HEK293 (cell line): ENCODE measurements around the gene RNU2-63P.

ENCODE experiments used
- CTCF ChIA-PET: fragments of 350-600 bp; formaldehyde crosslinking; extraction: SDS; loops from one replicate; lab custom pipeline; 2021; ENCODE audit warnings: antibody characterized with exemption; lab: Yijun Ruan, JAX
- POLR2A ChIA-PET: fragments of 300-600 bp; formaldehyde crosslinking; extraction: SDS; loops from one replicate; lab custom pipeline; 2020; ENCODE audit warnings: antibody characterized with exemption, inconsistent platforms; lab: Yijun Ruan, JAX
- H3K27ac ChIP-seq: fragments of 200-500 bp; sonication (Bioruptor generic); 2 replicates; pipeline ENCODE4 v1.5.1; 2014; ENCODE audit warnings: low read depth, low read length, control low read depth, inconsistent platforms; ENCODE audit errors: extremely low read depth
- H3K36me3 ChIP-seq, 2 experiments: fragments of 200-500 bp in 1 of 2; sonication (Bioruptor generic) in 1 of 2; 1 replicate in 1 of 2; 2 replicates in 1 of 2; pipeline ENCODE4 v1.5.1; 2014 to 2017; ENCODE audit warnings: inconsistent platforms in 2 of 2, low read length in 2 of 2; ENCODE audit not compliant: control insufficient read depth in 2 of 2, insufficient read depth in 1 of 2
- H3K4me1 ChIP-seq: fragments of 200-500 bp; sonication (Bioruptor generic); 2 replicates; pipeline ENCODE4 v1.5.1; 2014; ENCODE audit warnings: mild to moderate bottlenecking, low read length, inconsistent platforms; ENCODE audit not compliant: control insufficient read depth, insufficient read depth
- H3K4me3 ChIP-seq: 2 replicates; pipeline ENCODE4 v1.5.1; 2011; ENCODE audit warnings: low read depth, mild to moderate bottlenecking, control low read depth, low read length, moderate library complexity
- H3K9me3 ChIP-seq: fragments of 200-500 bp; sonication (Bioruptor generic); 2 replicates; pipeline ENCODE4 v1.5.1; 2014; ENCODE audit warnings: low read depth, low read length, inconsistent platforms; ENCODE audit not compliant: control insufficient read depth, insufficient read depth
- AEBP2 ChIP-seq: fragments of 450-650 bp; formaldehyde crosslinking; IDR thresholded peaks from 2 replicates; pipeline ENCODE4 v1.5.1; 2016; ENCODE audit warnings: missing biosample characterization, missing genetic modification characterization, borderline replicate concordance
- EGR2 ChIP-seq: fragments of 450-650 bp; formaldehyde crosslinking; IDR thresholded peaks from 2 replicates; pipeline ENCODE4 v1.5.1; 2016; ENCODE audit warnings: low read depth, missing biosample characterization, missing genetic modification characterization
- KLF16 ChIP-seq: fragments of 450-650 bp; formaldehyde crosslinking; IDR thresholded peaks from 2 replicates; pipeline ENCODE4 v1.5.1; 2017; ENCODE audit warnings: missing biosample characterization, missing genetic modification characterization
- PRDM1 ChIP-seq: fragments of 450-650 bp; formaldehyde crosslinking; IDR thresholded peaks from 2 replicates; pipeline ENCODE4; 2016; ENCODE audit warnings: missing biosample characterization, missing genetic modification characterization
- SCRT2 ChIP-seq: fragments of 450-650 bp; formaldehyde crosslinking; IDR thresholded peaks from 2 replicates; pipeline ENCODE4 v1.5.1; 2016; ENCODE audit warnings: missing biosample characterization, missing genetic modification characterization
- SETDB1 ChIP-seq: IDR thresholded peaks from one replicate; pipeline ENCODE4 v1.6.1; 2017; ENCODE audit warnings: mild to moderate bottlenecking, low read length, moderate library complexity, mixed read lengths; ENCODE audit not compliant: insufficient read length
- ZNF16 ChIP-seq: fragments of 450-650 bp; formaldehyde crosslinking; IDR thresholded peaks from 2 replicates; pipeline ENCODE4 v1.5.1; 2016; ENCODE audit warnings: low read depth, missing biosample characterization, missing genetic modification characterization
- ZNF214 ChIP-seq: fragments of 450-650 bp; formaldehyde crosslinking; IDR thresholded peaks from 2 replicates; pipeline ENCODE4 v1.5.1; 2017; ENCODE audit warnings: missing biosample characterization, mild to moderate bottlenecking, missing genetic modification characterization, borderline replicate concordance
- ZNF24 ChIP-seq: fragments of 450-650 bp; formaldehyde crosslinking; IDR thresholded peaks from 2 replicates; pipeline ENCODE4 v1.5.1; 2016; ENCODE audit warnings: missing biosample characterization, missing genetic modification characterization
- ZNF274 ChIP-seq, 2 experiments: fragments of 200-500 bp in 1 of 2; fragments of 450-650 bp in 1 of 2; sonication (Bioruptor generic) in 1 of 2; formaldehyde crosslinking in 1 of 2; IDR thresholded peaks; 2 replicates each; pipeline versions ENCODE4 v1.5.1 to v1.6.1; 2014 to 2016; ENCODE audit warnings: borderline replicate concordance in 1 of 2, inconsistent platforms in 1 of 2, low read length in 1 of 2, missing biosample characterization in 1 of 2, missing genetic modification characterization in 1 of 2
- ZNF426 ChIP-seq: fragments of 450-650 bp; formaldehyde crosslinking; IDR thresholded peaks from 2 replicates; pipeline ENCODE4 v1.5.1; 2017; ENCODE audit warnings: missing biosample characterization, missing genetic modification characterization, mild to moderate bottlenecking, inconsistent platforms, moderate library complexity
- ZNF561 ChIP-seq: fragments of 450-650 bp; IDR thresholded peaks from 2 replicates; pipeline ENCODE4 v1.5.1; 2018; ENCODE audit warnings: missing biosample characterization, missing genetic modification characterization, borderline replicate concordance
- ZNF585B ChIP-seq: fragments of 450-650 bp; formaldehyde crosslinking; IDR thresholded peaks from 2 replicates; pipeline ENCODE4 v1.5.1; 2016; ENCODE audit warnings: missing biosample characterization, missing genetic modification characterization
- ZNF600 ChIP-seq: fragments of 450-650 bp; formaldehyde crosslinking; IDR thresholded peaks from 2 replicates; pipeline ENCODE4 v1.5.1; 2016; ENCODE audit warnings: missing biosample characterization, missing genetic modification characterization
- ZNF626 ChIP-seq: fragments of 450-650 bp; sonication (Bioruptor Pico); formaldehyde crosslinking; IDR thresholded peaks from 2 replicates; pipeline ENCODE4 v1.5.1; 2018; ENCODE audit warnings: missing biosample characterization, missing genetic modification characterization, inconsistent platforms
- ZNF639 ChIP-seq: fragments of 450-650 bp; formaldehyde crosslinking; IDR thresholded peaks from 2 replicates; pipeline ENCODE4 v1.5.1; 2016; ENCODE audit warnings: missing biosample characterization, missing genetic modification characterization
- ZNF692 ChIP-seq: fragments of 450-650 bp; formaldehyde crosslinking; IDR thresholded peaks from 2 replicates; pipeline ENCODE4 v1.5.1; 2016; ENCODE audit warnings: missing biosample characterization, missing genetic modification characterization
- ZNF76 ChIP-seq: fragments of 450-650 bp; formaldehyde crosslinking; IDR thresholded peaks from 2 replicates; pipeline ENCODE4; 2016; ENCODE audit warnings: low read depth, missing biosample characterization, missing genetic modification characterization, borderline replicate concordance
- ZNF776 ChIP-seq: fragments of 450-650 bp; formaldehyde crosslinking; IDR thresholded peaks from 2 replicates; pipeline ENCODE4 v1.5.0; 2017; ENCODE audit warnings: missing biosample characterization, missing genetic modification characterization, borderline replicate concordance
- ZSCAN4 ChIP-seq: fragments of 450-650 bp; formaldehyde crosslinking; IDR thresholded peaks from 2 replicates; pipeline ENCODE4 v1.5.1; 2017; ENCODE audit warnings: missing biosample characterization, missing genetic modification characterization

RNU2-63P gene

GRCh38 chr2:88053934-88054781 lies 37.8 kb upstream of the RNU2-63P start:
- Histone ChIP-seq H3K27ac (peak overlapping the region; percentile 92; the same call in 1 of the 2 replicates), H3K4me3 (peak overlapping the region; percentile 85), H3K4me1 (peaks cover 5% of the 10 kb centered on the region; the same call in 1 of the 2 replicates), H3K9me3 (no peaks in the 10 kb centered on the region), H3K36me3 (no peaks in the 10 kb centered on the region; a peak in 1 of 3 replicates)
- ChIA-PET POLR2A (no interaction called here), CTCF (interaction anchor here (0.5 to 1.2 kb wide), 3 partner anchors 137 to 1617 kb away, joined by 3 to 6 read pairs (median 5); no protein-coding TSS in a partner anchor)
- TF ChIP-seq PRDM1 (tag by site-specific recombination) (no peak), ZNF561 (tag by site-specific recombination) (no peak), KLF16 (tag by site-specific recombination) (no peak), ZNF274 (IDR thresholded peaks at IDR 0.05; ENCODE audit: low read length) (no peak), ZNF274 (tag by site-specific recombination; IDR thresholded peaks at IDR 0.05; ENCODE audit: borderline replicate concordance) (no peak), EGR2 (tag by site-specific recombination) (no peak), ZNF692 (tag by site-specific recombination) (no peak), SCRT2 (tag by site-specific recombination) (no peak), AEBP2 (tag by site-specific recombination) (no peak), ZNF626 (no peak), ZNF24 (tag by site-specific recombination) (no peak), ZNF585B (tag by site-specific recombination) (no peak), ZNF16 (tag by site-specific recombination) (no peak), ZSCAN4 (no peak), SETDB1 (no peak), ZNF76 (no peak), ZNF639 (tag by site-specific recombination) (no peak), ZNF776 (tag by site-specific recombination) (no peak), ZNF426 (no peak), ZNF600 (tag by site-specific recombination) (no peak), ZNF214 (no peak)
- TF ChIP-seq, all 188 proteins: peak for 0
